Peyer's patch (tissue), 4 donors: ENCODE results near the gene KCTD4. TPM values are rescaled to one million over a fixed set of nuclear protein-coding genes. Genes with fewer than 3 reads are reported as not detected.
A peak's percentile ranks its signal among the peaks of the same experiment; 100 is the strongest.

Experiments
- DNase-seq, 3 donors: peaks; one replicate each; pipeline ENCODE4 v3.0.0-alpha.2; 2017 to 2019
- H3K27ac ChIP-seq, 4 donors: fragments of 200-600 bp; sonication (generic); one replicate each; pipeline ENCODE4 v1.5.1; 2016 to 2019
- H3K27me3 ChIP-seq, 2 donors: fragments of 200-600 bp; sonication (generic); one replicate each; pipeline ENCODE4 v1.5.1; 2019
- H3K36me3 ChIP-seq, 3 donors: fragments of 200-600 bp; sonication (generic); one replicate each; pipeline ENCODE4 v1.5.1; 2016 to 2019
- H3K4me1 ChIP-seq, 4 donors: fragments of 200-600 bp; sonication (generic); one replicate each; pipeline ENCODE4 v1.5.1; 2016 to 2019
- H3K4me3 ChIP-seq, 4 donors: fragments of 200-600 bp; sonication (generic); 1 replicate in 3 of 4; 2 replicates in 1 of 4; pipeline ENCODE4 v1.5.1; 2016 to 2019; ENCODE audit warnings: mild to moderate bottlenecking in 1 of 4
- H3K9me3 ChIP-seq, 4 donors: fragments of 200-600 bp; sonication (generic); one replicate each; pipeline ENCODE4 v1.5.1; 2016 to 2019; ENCODE audit warnings: mild to moderate bottlenecking in 1 of 4
- CTCF ChIP-seq, 6 experiments: fragments of 450-650 bp in 4 of 6; fragments of 200-600 bp in 2 of 6; sonication (generic) in 1 of 6; IDR thresholded peaks; one replicate each; pipeline ENCODE4 v1.5.1; 2017 to 2019; ENCODE audit warnings: antibody characterized with exemption in 6 of 6, mild to moderate bottlenecking in 3 of 6, moderate library complexity in 1 of 6
- POLR2A ChIP-seq, 2 donors: fragments of 450-650 bp; IDR thresholded peaks; one replicate each; pipeline ENCODE4 v1.5.1; 2017; ENCODE audit warnings: antibody characterized with exemption in 2 of 2, mild to moderate bottlenecking in 2 of 2, moderate library complexity in 2 of 2
- total RNA-seq, 4 donors: library from RNA; depleted of rRNA; stranded (reverse); fragments of >200 nt; gene quantifications; one replicate each; pipeline ENCODE4 v1.1.0, GENCODE V29; 2016

Gene KCTD4
- total RNA-seq, 4 donors from 2014 or later: 0.35 TPM; not detected in 3

- Histone ChIP-seq H3K9me3 (no peaks in the 10 kb centered on the region), H3K4me3 (no peak overlapping the region), H3K27ac (no peak overlapping the region), H3K4me1 (peaks cover 0 to 1% (median 0%) of the 10 kb centered on the region in 4 donors), H3K27me3 (no peaks in the 10 kb centered on the region), H3K36me3 (no peaks in the 10 kb centered on the region)
- peak in 1 of 3 donors; percentile 20 for DNase-seq
- TF ChIP-seq POLR2A (IDR thresholded peaks at IDR 0.05): no peak
- TF ChIP-seq CTCF (IDR thresholded peaks at IDR 0.05): no peak
Observed at GRCh38 chr13:45184693-45185092, 16.2 kb downstream of the KCTD4 start.

DNA sequence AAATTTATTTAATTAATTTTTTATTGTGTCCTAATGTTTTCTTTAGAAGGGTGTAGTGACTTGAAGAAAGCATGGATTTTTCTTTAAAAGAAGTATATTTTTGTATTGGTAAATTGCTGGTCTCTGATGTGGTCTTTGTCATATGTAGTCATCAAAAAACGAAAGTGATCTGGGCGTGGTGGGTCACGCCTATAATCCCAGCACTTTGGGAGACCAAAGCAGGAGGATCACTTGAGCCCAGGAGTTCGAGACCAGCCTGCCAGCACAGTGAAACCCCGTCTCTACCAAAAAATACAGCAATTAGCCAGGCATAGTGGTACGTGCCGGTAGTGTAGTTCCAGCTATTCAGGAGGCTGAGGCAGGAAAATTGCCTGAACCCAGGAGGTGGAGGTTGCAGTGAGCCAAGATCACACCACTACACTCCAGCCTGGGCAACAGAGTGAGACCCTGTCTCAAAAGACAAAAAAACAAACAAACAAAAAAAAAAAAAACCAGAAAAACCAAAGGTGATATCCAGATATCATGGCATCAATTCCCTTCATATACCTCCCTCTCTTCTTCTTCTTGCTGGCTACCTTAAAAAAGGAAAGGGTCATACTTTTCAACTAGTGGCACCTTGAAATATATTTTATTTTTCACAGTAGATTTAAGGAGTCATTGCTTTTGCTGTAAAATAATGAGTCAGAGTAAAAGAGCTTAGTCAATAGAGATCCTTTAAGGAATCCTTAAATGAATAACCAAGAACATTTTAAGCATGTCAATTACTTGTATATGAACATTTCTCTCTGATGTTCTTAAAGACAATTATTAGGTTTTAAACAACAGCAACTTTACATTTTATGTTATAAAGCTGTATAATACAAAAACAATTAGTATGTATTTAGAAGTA, 19.9 kb downstream of the KCTD4 start:
- no peak for TF ChIP-seq POLR2A (IDR thresholded peaks at IDR 0.05)
- TF ChIP-seq CTCF (IDR thresholded peaks at IDR 0.05): no peak
- Histone ChIP-seq H3K4me1 (peaks cover 0 to 13% (median 0%) of the 10 kb centered on the region in 4 donors), H3K27ac (no peak overlapping the region), H3K27me3 (no peaks in the 10 kb centered on the region), H3K4me3 (no peak overlapping the region), H3K36me3 (no peaks in the 10 kb centered on the region), H3K9me3 (no peaks in the 10 kb centered on the region)
- DNase-seq: no peak

GRCh38 chr13:45180303-45180702, 20.5 kb downstream of the KCTD4 start:
- H3K4me3 ChIP-seq: no peak overlapping the region
- no peaks in the 10 kb centered on the region for H3K36me3 ChIP-seq
- H3K9me3 ChIP-seq: no peaks in the 10 kb centered on the region
- TF ChIP-seq POLR2A (IDR thresholded peaks at IDR 0.05) (no peak), CTCF (IDR thresholded peaks at IDR 0.05) (no peak)
- peaks cover 0 to 13% (median 0%) of the 10 kb centered on the region in 4 donors for H3K4me1 ChIP-seq
- DNase-seq: no peak
- H3K27ac ChIP-seq: no peak overlapping the region
- no peaks in the 10 kb centered on the region for H3K27me3 ChIP-seq

GRCh38 chr13:45179428-45179827, 21.4 kb downstream of the KCTD4 start:
- peaks cover 0 to 13% (median 0%) of the 10 kb centered on the region in 4 donors for H3K4me1 ChIP-seq
- H3K27ac ChIP-seq: no peak overlapping the region
- H3K4me3 ChIP-seq: no peak overlapping the region
- DNase-seq: no peak
- H3K36me3 ChIP-seq: no peaks in the 10 kb centered on the region
- no peaks in the 10 kb centered on the region for H3K27me3 ChIP-seq
- no peak for TF ChIP-seq POLR2A (IDR thresholded peaks at IDR 0.05)
- no peak for TF ChIP-seq CTCF (IDR thresholded peaks at IDR 0.05)
- no peaks in the 10 kb centered on the region for H3K9me3 ChIP-seq

GRCh38 chr13:45178349-45179162, 22.3 kb downstream of the KCTD4 start:
- Histone ChIP-seq H3K27me3 (no peaks in the 10 kb centered on the region), H3K4me1 (peaks cover 0 to 13% (median 0%) of the 10 kb centered on the region in 4 donors), H3K4me3 (no peak overlapping the region), H3K36me3 (no peaks in the 10 kb centered on the region), H3K27ac (no peak overlapping the region), H3K9me3 (no peaks in the 10 kb centered on the region)
- DNase-seq: no peak
- TF ChIP-seq CTCF (IDR thresholded peaks at IDR 0.05) (no peak), POLR2A (IDR thresholded peaks at IDR 0.05) (no peak)
